GM23338 (cell line): Measurements from ENCODE around the gene OTUD6A. TPM values are rescaled to one million over a fixed set of nuclear protein-coding genes. Genes with fewer than 3 reads are reported as not detected.

Experiments
- ATAC-seq: fragments of 200-7000 bp; cut with Tn5 transposase; 3 replicates; pipeline ENCODE4 v1.9.1; 2020
- DNase-seq: peaks from one replicate; pipeline ENCODE4 v3.0.0-alpha.2; 2015; ENCODE audit warnings: low spot score
- H2AFZ ChIP-seq: fragments of 200-600 bp; sonication (generic); 2 replicates; pipeline ENCODE4 v1.8.0; 2016; ENCODE audit warnings: antibody characterized with exemption, mild to moderate bottlenecking, moderate library complexity
- H3F3A ChIP-seq: fragments of 200-600 bp; sonication (generic); replicated peaks from 2 replicates; pipeline ENCODE4 v1.8.0; 2017; ENCODE audit warnings: antibody characterized with exemption, mixed run types, low read depth
- H3K27ac ChIP-seq: fragments of 200-600 bp; sonication (generic); 2 replicates; pipeline ENCODE4 v1.6.1; 2016; ENCODE audit warnings: low read depth
- H3K27me3 ChIP-seq: fragments of 200-600 bp; sonication (generic); 2 replicates; pipeline ENCODE4 v1.8.0; 2016; ENCODE audit warnings: mild to moderate bottlenecking, mixed run types, moderate library complexity; ENCODE audit not compliant: insufficient read depth
- H3K36me3 ChIP-seq: fragments of 200-600 bp; sonication (generic); 2 replicates; pipeline ENCODE4 v1.8.0; 2016; ENCODE audit warnings: mild to moderate bottlenecking; ENCODE audit not compliant: insufficient read depth
- H3K4me1 ChIP-seq: fragments of 200-600 bp; sonication (generic); 2 replicates; pipeline ENCODE4 v1.8.0; 2016; ENCODE audit warnings: mild to moderate bottlenecking, moderate library complexity; ENCODE audit not compliant: insufficient read depth
- H3K4me2 ChIP-seq: fragments of 200-600 bp; sonication (generic); 2 replicates; pipeline ENCODE4 v1.7.1; 2017; ENCODE audit warnings: mixed run types
- H3K4me3 ChIP-seq: fragments of 200-600 bp; sonication (generic); 2 replicates; pipeline ENCODE4 v1.6.1; 2016; ENCODE audit warnings: mixed run types
- H3K79me2 ChIP-seq: fragments of 200-600 bp; sonication (generic); replicated peaks from 2 replicates; pipeline ENCODE4 v1.8.0; 2017; ENCODE audit warnings: mild to moderate bottlenecking; ENCODE audit not compliant: insufficient read depth
- H3K9me2 ChIP-seq: fragments of 200-600 bp; sonication (generic); 2 replicates; pipeline ENCODE4 v1.8.0; 2017; ENCODE audit not compliant: insufficient read depth
- H4K20me1 ChIP-seq: fragments of 200-600 bp; sonication (generic); replicated peaks from 2 replicates; pipeline ENCODE4 v1.8.0; 2017; ENCODE audit warnings: mild to moderate bottlenecking; ENCODE audit not compliant: insufficient read depth
- H3K27ac Mint-ChIP-seq: 2 replicates; pipeline ENCODE4 v1.8.0; 2020; ENCODE audit warnings: inconsistent platforms, mild to moderate bottlenecking, moderate library complexity, mixed read lengths
- H3K27me3 Mint-ChIP-seq: 3 replicates; pipeline ENCODE4 v1.8.0; 2022; ENCODE audit warnings: low read depth, mild to moderate bottlenecking, moderate library complexity, mixed read lengths, inconsistent platforms; ENCODE audit not compliant: insufficient read depth, poor library complexity
- H3K36me3 Mint-ChIP-seq: 3 replicates; pipeline ENCODE4 v1.8.0; 2021; ENCODE audit warnings: low read depth, mild to moderate bottlenecking, inconsistent platforms, moderate library complexity, mixed read lengths
- H3K4me1 Mint-ChIP-seq: 3 replicates; pipeline ENCODE4 v1.8.0; 2020; ENCODE audit warnings: mild to moderate bottlenecking, inconsistent platforms, mixed read lengths
- H3K4me3 Mint-ChIP-seq: 3 replicates; pipeline ENCODE4 v1.8.0; 2021; ENCODE audit warnings: moderate library complexity, mild to moderate bottlenecking, inconsistent platforms, mixed read lengths
- H3K9me3 Mint-ChIP-seq: 3 replicates; pipeline ENCODE4 v1.8.0; 2020; ENCODE audit warnings: moderate library complexity, mild to moderate bottlenecking, inconsistent platforms, mixed read lengths
- ETS1 ChIP-seq: IDR thresholded peaks from 2 replicates; pipeline ENCODE4 v1.6.1; 2016; ENCODE audit warnings: antibody characterized with exemption
- EZH2phosphoT487 ChIP-seq: fragments of 200-600 bp; sonication (generic); IDR thresholded peaks from one replicate; pipeline ENCODE4 v1.8.1; 2018; ENCODE audit warnings: antibody characterized with exemption; ENCODE audit not compliant: unreplicated experiment
- POLR2AphosphoS5 ChIP-seq: IDR thresholded peaks from 2 replicates; pipeline ENCODE4 v1.6.1; 2016; ENCODE audit warnings: antibody characterized with exemption, low read depth
- REST ChIP-seq: IDR thresholded peaks from one replicate; pipeline ENCODE4 v1.6.1; 2018; ENCODE audit warnings: antibody characterized with exemption; ENCODE audit not compliant: unreplicated experiment
- ZNF462 ChIP-seq: fragments of 250-450 bp; sonication (Bioruptor Pico); IDR thresholded peaks from 2 replicates; pipeline ENCODE4 v1.5.0; 2020; ENCODE audit warnings: mild to moderate bottlenecking, moderate library complexity
- polyA plus RNA-seq: library from polyadenylated mRNA; unstranded; fragments of >200 nt; fragmentation: Nextera tagmentation; extraction: Ambion mirVana; gene quantifications from 2 replicates; pipeline ENCODE4 v1.2.1, GENCODE V29; 2016
- total RNA-seq: library from RNA; depleted of rRNA; stranded (reverse); fragments of >200 nt; shearing (Covaris generic); gene quantifications from 2 replicates; pipeline ENCODE4 v1.2.3, GENCODE V29; 2014

OTUD6A gene
- total and polyA plus RNA-seq, 2 experiments from 2014 or later = 0.17 TPM; not detected in 1

- TF ChIP-seq ZNF462 = no peak
Measured at GRCh38 chrX:70025464-70025863, 36.8 kb upstream of the OTUD6A start (continued).

GRCh38 chrX:70026112-70026850 lies 36.0 kb upstream of the OTUD6A start:
- Mint-ChIP-seq H3K27ac (no peak overlapping the region), H3K4me3 (no peak overlapping the region), H3K27me3 (no peaks in the 10 kb centered on the region), H3K36me3 (no peaks in the 10 kb centered on the region), H3K9me3 (no peaks in the 10 kb centered on the region), H3K4me1 (peaks cover 10% of the 10 kb centered on the region)
- Histone ChIP-seq H3K27me3 (no peaks in the 10 kb centered on the region), H3K4me2 (no peak overlapping the region), H3K4me1 (no peaks in the 10 kb centered on the region), H3K9me2 (no peaks in the 10 kb centered on the region), H3K4me3 (no peak overlapping the region), H3K36me3 (no peaks in the 10 kb centered on the region), H3K79me2 (no peaks in the 10 kb centered on the region), H4K20me1 (no peaks in the 10 kb centered on the region), H3K27ac (no peak overlapping the region), H2AFZ (no peak overlapping the region), H3F3A (no peaks in the 10 kb centered on the region)
- TF ChIP-seq EZH2phosphoT487 (no peak), ETS1 (no peak), REST (no peak), POLR2AphosphoS5 (no peak)
- ATAC-seq (no peak), DNase-seq (no peak)
